Mesodermal cell (in vitro differentiated cells): ENCODE data around the gene NIN.

Source experiments
- H3K27ac ChIP-seq: 2 replicates; pipeline ENCODE4 v1.7.0; 2013; ENCODE audit warnings: mild to moderate bottlenecking, low read depth, low read length, moderate library complexity; ENCODE audit not compliant: severe bottlenecking
- H3K36me3 ChIP-seq: 2 replicates; pipeline ENCODE4 v1.7.1; 2013; ENCODE audit warnings: mild to moderate bottlenecking, low read length, moderate library complexity; ENCODE audit not compliant: control insufficient read depth, insufficient read depth
- H3K4me1 ChIP-seq: one replicate; pipeline ENCODE4 v1.7.1; 2013; ENCODE audit warnings: mild to moderate bottlenecking, low read length; ENCODE audit not compliant: insufficient read depth, control insufficient read depth, poor library complexity, severe bottlenecking
- H3K4me3 ChIP-seq: 2 replicates; pipeline ENCODE4 v1.7.0; 2013; ENCODE audit warnings: low read length, control low read depth, mild to moderate bottlenecking; ENCODE audit not compliant: insufficient read depth, poor library complexity, severe bottlenecking; ENCODE audit errors: extremely low read depth
- H3K9me3 ChIP-seq: 2 replicates; pipeline ENCODE4 v1.7.1; 2013; ENCODE audit warnings: mild to moderate bottlenecking, low read length, moderate library complexity; ENCODE audit not compliant: control insufficient read depth
- WGBS, 2 experiments: methylation state at CpG; one replicate each; pipeline ENCODE4 v1.1.5; 2013; ENCODE audit warnings: missing lambda C conversion rate in 2 of 2; ENCODE audit not compliant: insufficient coverage in 2 of 2; 5-methylcytosine and 5-hydroxymethylcytosine counted together

The NIN gene

GRCh38 chr14:50862036-50862570 is 31.1 kb upstream of the NIN start:
- peaks cover 13% of the 10 kb centered on the region for H3K4me1 ChIP-seq
- H3K36me3 ChIP-seq: no peaks in the 10 kb centered on the region
- WGBS, 2 experiments: 72% methylated on average over 2 of the region's 4 CpGs; no CpG with 5 or more reads in 1 of the 2 experiments
- H3K27ac ChIP-seq: peak overlapping the region; percentile 26
- H3K9me3 ChIP-seq: no peaks in the 10 kb centered on the region
- no peak overlapping the region for H3K4me3 ChIP-seq

- no peak overlapping the region for H3K4me3 ChIP-seq
- peaks cover 13% of the 10 kb centered on the region for H3K4me1 ChIP-seq
- peak overlapping the region; percentile 62 for H3K27ac ChIP-seq
- no CpG with 5 or more reads among the region's 6 CpGs for WGBS, 2 experiments
- H3K36me3 ChIP-seq: no peaks in the 10 kb centered on the region
- H3K9me3 ChIP-seq: no peaks in the 10 kb centered on the region
These were observed 29.6 kb upstream of the NIN start for GRCh38 chr14:50860478-50861086.

GRCh38 chr14:50859296-50859624 is 28.3 kb upstream of the NIN start:
- Histone ChIP-seq H3K4me3 (no peak overlapping the region), H3K4me1 (peaks cover 13% of the 10 kb centered on the region), H3K36me3 (no peaks in the 10 kb centered on the region), H3K27ac (peak overlapping the region; percentile 49), H3K9me3 (no peaks in the 10 kb centered on the region)
- no CpG with 5 or more reads among the region's 1 CpG for WGBS, 2 experiments

DNA sequence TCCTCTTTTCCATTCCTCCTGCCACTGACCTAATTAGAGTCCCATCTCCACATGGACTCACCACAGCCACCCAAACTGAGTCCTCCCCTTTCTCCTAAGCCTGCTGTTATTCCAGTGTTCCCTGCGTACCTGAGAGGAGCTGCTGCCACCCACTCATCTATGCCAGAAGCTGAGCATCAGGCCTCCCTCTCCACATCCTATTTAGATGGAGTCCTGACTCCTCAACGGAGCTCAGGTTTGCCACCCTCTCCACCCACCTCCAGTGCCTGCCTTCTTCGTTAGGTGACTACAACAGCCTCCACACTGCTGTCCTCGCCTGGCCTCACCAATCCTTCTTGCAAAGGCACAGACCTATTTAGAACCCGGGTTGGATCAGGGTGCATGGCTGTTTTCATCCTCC is 25.7 kb upstream of the NIN start:
- Histone ChIP-seq H3K36me3 (no peaks in the 10 kb centered on the region), H3K27ac (no peak overlapping the region), H3K4me1 (peaks cover 13% of the 10 kb centered on the region), H3K9me3 (no peaks in the 10 kb centered on the region), H3K4me3 (no peak overlapping the region)
- 77 to 83% methylated on average over 5 of the region's 5 CpGs for WGBS, 2 experiments

DNA sequence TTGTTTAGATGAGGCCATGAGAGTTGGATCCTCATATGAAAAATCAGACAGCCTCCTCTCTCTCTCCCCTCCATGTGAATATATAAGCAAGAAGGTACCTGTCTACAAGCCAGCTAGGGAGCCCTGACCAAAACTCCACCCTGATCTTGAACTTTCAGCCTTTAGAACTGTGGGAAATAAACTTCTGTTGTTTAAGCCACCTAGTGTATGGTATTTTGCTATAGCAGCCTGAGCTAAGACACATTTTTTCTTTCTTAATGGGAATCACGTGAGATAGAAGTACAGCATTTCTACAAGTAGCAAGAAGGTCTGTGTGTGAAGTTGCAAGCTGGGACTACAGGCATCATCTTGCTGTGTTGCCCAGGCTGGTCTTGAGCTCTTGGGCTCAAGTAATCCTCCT is 24.6 kb upstream of the NIN start:
- Histone ChIP-seq H3K36me3 (no peaks in the 10 kb centered on the region), H3K9me3 (no peaks in the 10 kb centered on the region), H3K4me1 (peaks cover 13% of the 10 kb centered on the region), H3K4me3 (no peak overlapping the region), H3K27ac (no peak overlapping the region)
- WGBS, 2 experiments: 100% methylated on average over 1 of the region's 1 CpG; no CpG with 5 or more reads in 1 of the 2 experiments

- Histone ChIP-seq H3K4me1 (peaks cover 4% of the 10 kb centered on the region), H3K36me3 (no peaks in the 10 kb centered on the region), H3K4me3 (no peak overlapping the region), H3K27ac (no peak overlapping the region), H3K9me3 (no peaks in the 10 kb centered on the region)
- 86 to 98% methylated on average over 4 to 5 of the region's 5 CpGs for WGBS, 2 experiments
These were observed 23.6 kb upstream of the NIN start for GRCh38 chr14:50854521-50854920.

DNA sequence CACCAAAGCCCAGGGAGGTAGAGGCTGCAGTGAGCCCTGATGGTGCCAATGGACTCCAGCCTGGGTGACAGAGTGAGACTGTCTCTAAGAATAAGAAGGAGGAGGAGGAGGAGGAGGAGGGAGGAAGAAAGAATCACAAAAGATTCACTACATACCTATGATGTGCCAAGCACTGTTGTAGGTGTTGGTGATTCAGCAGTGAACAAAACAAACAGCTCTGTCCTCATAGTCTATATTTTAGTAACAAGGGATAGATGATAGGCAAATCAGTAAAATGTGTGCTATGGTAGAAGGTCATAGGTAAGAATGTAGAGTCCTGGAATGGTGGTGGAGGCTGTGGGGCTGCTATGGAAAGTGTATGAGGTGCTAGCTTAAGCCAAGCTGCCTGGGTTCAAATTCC is 22.9 kb upstream of the NIN start:
- Histone ChIP-seq H3K4me1 (no peaks in the 10 kb centered on the region), H3K36me3 (no peaks in the 10 kb centered on the region), H3K27ac (no peak overlapping the region), H3K4me3 (no peak overlapping the region), H3K9me3 (no peaks in the 10 kb centered on the region)

DNA sequence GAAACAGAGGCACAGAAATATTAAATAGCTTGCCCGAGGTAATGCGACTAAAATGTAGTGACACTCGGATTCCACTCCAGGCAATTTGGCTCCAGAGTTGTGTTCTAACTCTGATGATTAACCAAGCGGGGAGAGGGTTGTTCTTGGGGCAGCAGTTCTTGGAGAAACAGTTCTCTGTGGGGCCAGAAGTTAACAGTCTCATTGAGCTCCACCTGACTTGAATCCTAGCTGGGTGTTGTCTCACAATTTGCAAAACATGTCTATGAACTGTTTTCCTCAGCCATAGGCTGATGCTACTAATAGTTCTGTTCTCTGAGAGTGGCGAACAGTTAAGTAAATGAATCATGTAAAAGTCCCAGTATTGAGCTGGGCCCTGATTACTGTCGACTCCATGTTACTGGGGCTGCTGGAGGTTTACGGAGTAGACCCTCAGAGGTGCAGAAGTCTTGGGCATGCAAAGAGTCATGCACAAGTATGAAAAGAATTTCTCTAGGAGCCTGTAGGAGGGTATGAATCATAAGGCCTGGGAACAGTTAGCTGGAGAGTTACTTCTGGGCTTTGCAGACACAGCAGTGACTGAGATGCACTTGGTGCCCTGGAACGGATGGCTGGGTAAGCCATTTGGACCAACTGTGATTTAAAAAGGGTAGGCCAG is 15.4 kb upstream of the NIN start:
- Histone ChIP-seq H3K4me1 (peaks cover 13% of the 10 kb centered on the region), H3K27ac (peak overlapping the region; percentile 84), H3K36me3 (no peaks in the 10 kb centered on the region), H3K4me3 (no peak overlapping the region), H3K9me3 (no peaks in the 10 kb centered on the region)
- 84 to 96% methylated on average over 8 of the region's 8 CpGs for WGBS, 2 experiments

DNA sequence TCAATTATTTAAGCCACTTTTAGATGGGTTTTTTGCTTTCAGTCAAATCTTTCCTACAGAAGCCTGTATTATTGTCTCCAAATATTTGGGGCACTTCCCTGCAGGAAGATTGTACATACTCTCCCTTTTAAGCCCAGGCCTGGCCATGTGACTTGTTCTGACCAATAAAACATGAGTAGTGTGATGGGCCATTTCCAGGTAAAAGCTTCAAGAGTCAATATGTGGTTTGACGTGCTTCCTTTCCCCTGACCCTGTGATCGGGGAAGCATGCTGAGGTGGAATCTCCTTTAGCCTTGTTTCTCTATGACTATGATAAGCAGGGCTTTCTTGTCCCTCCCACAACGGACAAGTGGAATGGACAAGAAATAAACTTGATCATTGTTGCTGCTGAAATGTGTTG is 14.2 kb upstream of the NIN start:
- 86 to 100% methylated on average over 1 of the region's 3 CpGs for WGBS, 2 experiments
- no peak overlapping the region for H3K4me3 ChIP-seq
- no peak overlapping the region for H3K27ac ChIP-seq
- no peaks in the 10 kb centered on the region for H3K36me3 ChIP-seq
- H3K9me3 ChIP-seq: no peaks in the 10 kb centered on the region
- H3K4me1 ChIP-seq: peaks cover 13% of the 10 kb centered on the region

DNA sequence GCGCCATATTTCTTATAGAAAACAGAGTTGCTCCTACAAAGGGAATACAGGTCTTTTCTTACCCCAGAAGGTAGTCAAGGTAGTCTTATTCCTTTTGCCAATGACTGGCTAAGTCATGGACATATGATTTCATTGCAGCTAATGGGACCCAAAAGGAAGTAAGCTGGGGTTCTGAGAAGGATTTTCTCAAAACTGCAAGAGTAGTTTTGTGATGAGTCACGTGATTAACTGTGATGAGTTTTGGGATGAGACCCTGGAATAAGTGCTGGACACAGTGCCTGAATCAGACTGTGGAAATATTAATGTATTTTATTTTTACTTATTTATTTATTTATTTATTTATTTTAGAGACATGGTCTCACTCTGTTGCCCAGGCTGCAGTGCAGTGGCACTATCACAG is 13.4 kb upstream of the NIN start:
- Histone ChIP-seq H3K36me3 (no peaks in the 10 kb centered on the region), H3K9me3 (no peaks in the 10 kb centered on the region), H3K4me3 (no peak overlapping the region), H3K27ac (no peak overlapping the region), H3K4me1 (peaks cover 13% of the 10 kb centered on the region)
- WGBS, 2 experiments: 83 to 100% methylated on average over 1 of the region's 2 CpGs

- H3K4me3 ChIP-seq: no peak overlapping the region
- H3K36me3 ChIP-seq: no peaks in the 10 kb centered on the region
- WGBS, 2 experiments: 84 to 96% methylated on average over 4 of the region's 5 CpGs
- peaks cover 2% of the 10 kb centered on the region for H3K4me1 ChIP-seq
- no peak overlapping the region for H3K27ac ChIP-seq
- H3K9me3 ChIP-seq: no peaks in the 10 kb centered on the region
These were observed 8.7 kb upstream of the NIN start for GRCh38 chr14:50839691-50840090.
